Astrocyte of the spinal cord (primary cell): Measurements from ENCODE around the gene RAB8A.

ENCODE experiments used
- DNase-seq: peaks from one replicate; pipeline ENCODE4 v3.0.0; 2011; ENCODE audit warnings: low read depth, low spot score
- H3K4me3 ChIP-seq: 2 replicates; pipeline ENCODE4 v1.5.1; 2011; ENCODE audit warnings: low read depth, mild to moderate bottlenecking, low read length, moderate library complexity
- CTCF ChIP-seq: IDR thresholded peaks from 2 replicates; pipeline ENCODE4 v1.5.1; 2012; ENCODE audit warnings: low read depth, mild to moderate bottlenecking, low read length, inconsistent platforms
- in situ Hi-C: cut with HindIII; loops from 2 replicates; pipeline ENCODE4 v1.10.0; 2017; ENCODE audit warnings: low sequenced_read_pairs

RAB8A gene

GRCh38 chr19:16142032-16142580, 30.4 kb downstream of the RAB8A start:
- TF ChIP-seq CTCF: no peak
- in situ Hi-C loops: no loop called here
- no peak for DNase-seq

GRCh38 chr19:16143399-16144215, 31.9 kb downstream of the RAB8A start, which contains the start of gene HSH2D:
TSS of gene HSH2D (plus strand) at chr19:16143685. CDS start at chr19:16148751, 5,066 bp downstream.
- no peak for DNase-seq
- no peak for TF ChIP-seq CTCF
- H3K4me3 ChIP-seq: no peak within 1 kb of the TSS
- in situ Hi-C loops: no loop called here

More at GRCh38 chr19:16142032-16142580, 30.4 kb downstream of the RAB8A start:
- no peak overlapping the region for H3K4me3 ChIP-seq

- no peak for DNase-seq
- H3K4me3 ChIP-seq: no peak overlapping the region
- in situ Hi-C loops: no loop called here
- TF ChIP-seq CTCF: no peak
Measured at GRCh38 chr19:16144216-16144581, 32.5 kb downstream of the RAB8A start.

GRCh38 chr19:16146112-16146511, 34.4 kb downstream of the RAB8A start:
- DNase-seq: no peak
- H3K4me3 ChIP-seq: no peak overlapping the region
- in situ Hi-C loops: no loop called here
- no peak for TF ChIP-seq CTCF

- no peak for TF ChIP-seq CTCF
- H3K4me3 ChIP-seq: no peak overlapping the region
- no peak for DNase-seq
- in situ Hi-C loops: no loop called here
Measured at GRCh38 chr19:16148443-16149229, 36.9 kb downstream of the RAB8A start.

- no peak for TF ChIP-seq CTCF
- in situ Hi-C loops: no loop called here
- no peak for DNase-seq
- no peak overlapping the region for H3K4me3 ChIP-seq
Measured at GRCh38 chr19:16153582-16154336, 42.1 kb downstream of the RAB8A start.
